GM06990 (cell line): ENCODE results near the gene FBLIM1.

Source experiments
- DNase-seq: peaks from one replicate; pipeline ENCODE4 v3.0.0-alpha.2; 2011; ENCODE audit not compliant: insufficient read length; ENCODE audit errors: extremely low read depth
- H3K27me3 ChIP-seq: replicated peaks from 2 replicates; pipeline ENCODE4 v1.6.0; 2011; ENCODE audit warnings: low read length; ENCODE audit not compliant: control insufficient read depth, insufficient read depth
- H3K36me3 ChIP-seq: 2 replicates; pipeline ENCODE4 v1.5.1; 2011; ENCODE audit warnings: low read length; ENCODE audit not compliant: control insufficient read depth, insufficient read depth
- H3K4me3 ChIP-seq: replicated peaks from 2 replicates; pipeline ENCODE4 v1.5.1; 2011; ENCODE audit warnings: low read depth, mild to moderate bottlenecking, control low read depth, low read length
- TF ChIP-seq, protein P1 (sequence below): IDR thresholded peaks from 2 replicates; pipeline ENCODE4 v1.5.1; 2011; ENCODE audit warnings: low read length, control low read depth, mild to moderate bottlenecking, inconsistent platforms; ENCODE audit not compliant: insufficient read depth, poor library complexity, severe bottlenecking

Gene FBLIM1

GRCh38 chr1:15739259-15739658 is 19.3 kb upstream of the FBLIM1 start:
- TF ChIP-seq, protein P1, sequence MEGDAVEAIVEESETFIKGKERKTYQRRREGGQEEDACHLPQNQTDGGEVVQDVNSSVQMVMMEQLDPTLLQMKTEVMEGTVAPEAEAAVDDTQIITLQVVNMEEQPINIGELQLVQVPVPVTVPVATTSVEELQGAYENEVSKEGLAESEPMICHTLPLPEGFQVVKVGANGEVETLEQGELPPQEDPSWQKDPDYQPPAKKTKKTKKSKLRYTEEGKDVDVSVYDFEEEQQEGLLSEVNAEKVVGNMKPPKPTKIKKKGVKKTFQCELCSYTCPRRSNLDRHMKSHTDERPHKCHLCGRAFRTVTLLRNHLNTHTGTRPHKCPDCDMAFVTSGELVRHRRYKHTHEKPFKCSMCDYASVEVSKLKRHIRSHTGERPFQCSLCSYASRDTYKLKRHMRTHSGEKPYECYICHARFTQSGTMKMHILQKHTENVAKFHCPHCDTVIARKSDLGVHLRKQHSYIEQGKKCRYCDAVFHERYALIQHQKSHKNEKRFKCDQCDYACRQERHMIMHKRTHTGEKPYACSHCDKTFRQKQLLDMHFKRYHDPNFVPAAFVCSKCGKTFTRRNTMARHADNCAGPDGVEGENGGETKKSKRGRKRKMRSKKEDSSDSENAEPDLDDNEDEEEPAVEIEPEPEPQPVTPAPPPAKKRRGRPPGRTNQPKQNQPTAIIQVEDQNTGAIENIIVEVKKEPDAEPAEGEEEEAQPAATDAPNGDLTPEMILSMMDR, result no peak
- Histone ChIP-seq H3K27me3 (no peaks in the 10 kb centered on the region), H3K36me3 (peaks cover 2% of the 10 kb centered on the region), H3K4me3 (no peak overlapping the region)
- no peak for DNase-seq

DNA sequence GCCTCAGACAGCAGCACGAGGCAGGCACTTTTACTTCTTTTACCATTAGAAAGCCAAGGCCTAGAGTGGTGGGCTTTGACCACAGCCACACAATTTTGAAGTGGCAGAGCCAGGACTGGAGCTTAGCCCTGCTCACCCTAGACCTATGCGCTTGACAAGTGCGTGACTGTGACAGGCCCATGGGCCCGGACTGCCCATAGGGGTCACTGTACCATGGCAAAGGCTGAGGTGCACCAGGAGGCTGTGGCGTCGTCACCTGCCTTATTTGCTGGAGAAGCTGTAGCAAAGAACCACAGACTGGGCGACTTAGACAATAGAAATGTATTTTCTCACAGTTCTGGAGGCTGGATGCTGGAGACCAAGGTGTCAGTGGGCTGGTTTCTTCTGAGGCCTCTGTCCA is 18.9 kb upstream of the FBLIM1 start:
- DNase-seq, result no peak
- Histone ChIP-seq H3K27me3 (no peaks in the 10 kb centered on the region), H3K36me3 (no peaks in the 10 kb centered on the region; the same call in none of the 2 replicates), H3K4me3 (no peak overlapping the region)
- TF ChIP-seq, protein P1, result peak; percentile 28

GRCh38 chr1:15740924-15741850 is 17.4 kb upstream of the FBLIM1 start:
- H3K27me3 ChIP-seq, result no peaks in the 10 kb centered on the region
- no peaks in the 10 kb centered on the region for H3K36me3 ChIP-seq
- H3K4me3 ChIP-seq, result no peak overlapping the region
- DNase-seq, result peak; percentile 54
- TF ChIP-seq, protein P1, result peak; percentile 95

DNA sequence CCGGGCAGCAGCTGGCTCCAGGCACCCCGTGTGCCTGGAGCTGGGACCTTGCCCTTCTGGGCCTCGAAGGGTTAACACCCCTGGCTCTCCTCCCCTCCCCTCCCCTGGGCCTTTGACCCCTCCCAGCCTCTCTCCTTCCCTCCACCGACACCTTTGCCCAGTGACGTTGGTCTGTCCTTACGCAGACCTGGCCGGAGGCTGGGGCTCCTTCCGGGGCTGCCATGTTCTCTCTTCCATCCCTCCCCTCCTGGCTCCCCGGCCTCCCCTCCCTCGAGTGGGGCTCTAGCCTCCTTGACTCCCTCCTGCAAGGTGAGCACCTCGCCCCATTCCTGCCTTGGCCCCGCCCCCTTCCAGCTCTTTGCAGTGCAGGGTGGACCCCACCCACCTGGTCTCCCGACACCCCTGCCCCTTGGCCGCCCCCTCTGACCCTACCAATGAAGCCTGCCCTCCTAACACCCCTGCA is 16.2 kb upstream of the FBLIM1 start, which contains the start of gene TMEM82:
Gene TMEM82 (plus strand): TSS at position 161 of the 463 bp plus-strand sequence. CDS start 61 bp downstream, at position 222.
- H3K36me3 ChIP-seq, result no peaks in the 10 kb centered on the region
- H3K27me3 ChIP-seq, result no peaks in the 10 kb centered on the region
- DNase-seq, result no peak
- no peak within 1 kb of the TSS for H3K4me3 ChIP-seq
- TF ChIP-seq, protein P1, result no peak

DNA sequence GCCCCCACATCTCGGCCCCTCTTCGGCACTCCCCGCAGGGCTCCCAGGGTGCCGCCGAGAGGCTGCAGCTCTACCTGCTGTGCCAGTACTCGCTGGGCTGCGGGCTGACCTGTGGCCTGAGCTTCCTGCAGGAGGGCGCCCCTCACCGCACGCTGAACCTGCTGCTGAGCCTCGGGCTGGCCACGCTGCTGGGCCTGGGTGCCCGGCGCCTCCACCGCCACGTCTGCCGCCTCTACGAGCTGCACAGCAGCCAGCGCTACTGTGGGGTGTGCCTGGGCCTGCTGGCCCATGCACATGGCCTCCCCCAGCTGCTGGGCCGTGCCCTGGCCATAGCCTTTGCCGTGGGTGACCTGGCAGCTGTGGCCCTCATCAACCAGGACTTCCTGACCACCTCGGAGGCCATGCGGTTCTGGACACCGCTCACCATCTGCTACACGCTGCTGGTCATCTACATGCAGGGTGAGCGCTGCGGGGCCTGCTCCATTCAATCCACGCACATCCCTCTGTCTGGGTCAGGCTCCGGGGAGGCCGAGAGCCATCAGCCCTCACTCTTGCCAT is 14.4 kb upstream of the FBLIM1 start:
- DNase-seq, result no peak
- H3K36me3 ChIP-seq, result no peaks in the 10 kb centered on the region
- TF ChIP-seq, protein P1, result no peak
- H3K4me3 ChIP-seq, result no peak overlapping the region
- no peaks in the 10 kb centered on the region for H3K27me3 ChIP-seq
